HepG2 (cell line): ENCODE data around the gene CKAP2L. TPM values are rescaled to one million over a fixed set of nuclear protein-coding genes. Genes with fewer than 3 reads are reported as not detected.

ENCODE experiments used
- EED ChIP-seq: sonication (generic); formaldehyde crosslinking; IDR thresholded peaks from 2 replicates; pipeline ENCODE4 v1.5.0; 2020; ENCODE audit warnings: mild to moderate bottlenecking, missing genetic modification reagents
- HOXA7 ChIP-seq: sonication (generic); formaldehyde crosslinking; IDR thresholded peaks from 2 replicates; pipeline ENCODE4 v1.8.1; 2022; ENCODE audit warnings: mild to moderate bottlenecking, missing genetic modification reagents, moderate library complexity
- JARID2 ChIP-seq: sonication (generic); formaldehyde crosslinking; IDR thresholded peaks from 2 replicates; pipeline ENCODE4 v1.8.1; 2023; ENCODE audit warnings: missing genetic modification reagents, inconsistent platforms; ENCODE audit not compliant: insufficient replicate concordance
- MED8 ChIP-seq: sonication (generic); formaldehyde crosslinking; IDR thresholded peaks from 2 replicates; pipeline ENCODE4 v1.8.1; 2023; ENCODE audit warnings: mild to moderate bottlenecking, missing genetic modification reagents; ENCODE audit not compliant: insufficient replicate concordance
- MXI1 ChIP-seq: IDR thresholded peaks from 3 replicates; pipeline ENCODE4 v1.6.1; 2012; ENCODE audit warnings: low read depth, low read length, inconsistent platforms, borderline replicate concordance
- PBX2 ChIP-seq: IDR thresholded peaks from 2 replicates; pipeline ENCODE4 v1.6.1; 2016; ENCODE audit warnings: control low read depth
- PLSCR1 ChIP-seq: sonication (generic); formaldehyde crosslinking; IDR thresholded peaks from 2 replicates; pipeline ENCODE4 v1.5.0; 2020; ENCODE audit warnings: missing genetic modification reagents, mild to moderate bottlenecking, borderline replicate concordance
- PPARG ChIP-seq: conservative IDR thresholded peaks from 2 replicates; pipeline ENCODE4 v1.6.1; 2016; ENCODE audit warnings: missing biosample characterization, missing genetic modification reagents
- RARA ChIP-seq: IDR thresholded peaks from 2 replicates; pipeline ENCODE4 v1.6.1; 2016; ENCODE audit warnings: missing genetic modification reagents, missing compliant biosample characterization
- REPIN1 ChIP-seq: sonication (generic); formaldehyde crosslinking; IDR thresholded peaks from 2 replicates; pipeline ENCODE4 v1.8.0; 2022; ENCODE audit warnings: missing genetic modification reagents, low read depth, mild to moderate bottlenecking, borderline replicate concordance
- SALL1 ChIP-seq: sonication (generic); formaldehyde crosslinking; IDR thresholded peaks from 2 replicates; pipeline ENCODE4 v1.8.0; 2022; ENCODE audit warnings: mild to moderate bottlenecking, missing genetic modification reagents
- SETDB1 ChIP-seq: sonication (generic); formaldehyde crosslinking; IDR thresholded peaks from 2 replicates; pipeline ENCODE4 v1.5.1; 2020; ENCODE audit warnings: missing genetic modification reagents, mild to moderate bottlenecking, borderline replicate concordance
- SKI ChIP-seq: fragments of 450-650 bp; IDR thresholded peaks from one replicate; pipeline ENCODE4 v1.6.1; 2018; ENCODE audit warnings: mild to moderate bottlenecking; ENCODE audit not compliant: partially characterized antibody
- YEATS2 ChIP-seq: sonication (generic); formaldehyde crosslinking; IDR thresholded peaks from 2 replicates; pipeline ENCODE4 v1.4.0; 2020; ENCODE audit warnings: missing genetic modification reagents, borderline replicate concordance
- ZFP82 ChIP-seq: sonication (generic); formaldehyde crosslinking; IDR thresholded peaks from 2 replicates; pipeline ENCODE4 v1.5.1; 2020; ENCODE audit warnings: mild to moderate bottlenecking, missing genetic modification reagents, borderline replicate concordance
- ZMYM3 ChIP-seq: sonication (generic); formaldehyde crosslinking; IDR thresholded peaks from 2 replicates; pipeline ENCODE4 v1.5.1; 2020; ENCODE audit warnings: mild to moderate bottlenecking, missing genetic modification reagents
- ZMYM4 ChIP-seq: sonication (generic); formaldehyde crosslinking; IDR thresholded peaks from 2 replicates; pipeline ENCODE4 v1.8.1; 2023; ENCODE audit warnings: mild to moderate bottlenecking, missing genetic modification reagents
- ZNF17 ChIP-seq: sonication (generic); formaldehyde crosslinking; IDR thresholded peaks from 2 replicates; pipeline ENCODE4 v1.5.0; 2020; ENCODE audit warnings: mild to moderate bottlenecking, missing genetic modification reagents
- ZNF260 ChIP-seq: sonication (generic); formaldehyde crosslinking; IDR thresholded peaks from 2 replicates; pipeline ENCODE4 v1.4.0; 2020; ENCODE audit warnings: missing genetic modification reagents, low read depth, mild to moderate bottlenecking, borderline replicate concordance
- ZNF317 ChIP-seq: sonication (generic); formaldehyde crosslinking; IDR thresholded peaks from 2 replicates; pipeline ENCODE4 v1.5.0; 2020; ENCODE audit warnings: mild to moderate bottlenecking, missing genetic modification reagents
- ZNF580 ChIP-seq: IDR thresholded peaks from 2 replicates; pipeline ENCODE4 v1.6.1; 2016; ENCODE audit warnings: low read depth, borderline replicate concordance
- ZNF605 ChIP-seq: sonication (generic); formaldehyde crosslinking; IDR thresholded peaks from 2 replicates; pipeline ENCODE4 v1.8.0; 2022; ENCODE audit warnings: mild to moderate bottlenecking, missing genetic modification reagents
- ZNF782 ChIP-seq: sonication (generic); formaldehyde crosslinking; IDR thresholded peaks from 2 replicates; pipeline ENCODE4 v1.4.0; 2020; ENCODE audit warnings: missing genetic modification reagents, mild to moderate bottlenecking, borderline replicate concordance
- ZSCAN9 ChIP-seq: IDR thresholded peaks from 2 replicates; pipeline ENCODE4 v1.6.1; 2016; ENCODE audit warnings: borderline replicate concordance
- polyA plus RNA-seq, 8 experiments: library from polyadenylated mRNA; depleted of rRNA in 3 of 8; stranded (reverse) in 7 of 8; unstranded in 1 of 8; fragments of >200 nt; fragmentation: Illumina TruSeq in 4 of 8; extraction: Trizol in 4 of 8; gene quantifications; 2 replicates each; pipeline versions ENCODE4 v1.2.1 to v1.2.3, GENCODE V29; 2011 to 2016; ENCODE audit warnings: low read depth in 4 of 8, missing spikeins in 1 of 8, mixed read lengths in 1 of 8; ENCODE audit not compliant: insufficient read depth in 1 of 8
- total RNA-seq, 5 experiments: library from RNA; depleted of rRNA; stranded (reverse); fragments of >200 nt; fragmentation: Illumina TruSeq; extraction: Trizol; gene quantifications; 2 replicates each; pipeline ENCODE4 v1.2.3, GENCODE V29; 2016; ENCODE audit warnings: low read depth in 1 of 5

CKAP2L gene
- total and polyA plus RNA-seq, 2 of the 13 experiments (the other 11 are each of a cell fraction or from before 2014, with no cell fraction given): 7.1 to 9.5 TPM

GRCh38 chr2:112724591-112725525, 39.6 kb downstream of the CKAP2L start (continued):
- TF ChIP-seq PBX2 (CRISPR knock-in tag) (no peak), ZNF260 (CRISPR knock-in tag) (0 out of 2 replicates have a peak, but pooled peaks have one; percentile 30), ZNF580 (CRISPR knock-in tag) (0 out of 2 replicates have a peak, but pooled peaks have one; percentile 25), ZNF782 (CRISPR knock-in tag) (no peak), JARID2 (CRISPR knock-in tag) (peak; percentile 83), SETDB1 (CRISPR knock-in tag) (0 out of 2 replicates have a peak, but pooled peaks have one; percentile 34), MXI1 (peak; percentile 36; the same call in 1 of the 3 replicates), ZNF317 (0 out of 2 replicates have a peak, but pooled peaks have one; percentile 11), REPIN1 (0 out of 2 replicates have a peak, but pooled peaks have one; percentile 22), ZMYM4 (CRISPR knock-in tag) (peak; percentile 22; the same call in 1 of the 2 replicates), PLSCR1 (CRISPR knock-in tag) (no peak), YEATS2 (CRISPR knock-in tag) (0 out of 2 replicates have a peak, but pooled peaks have one; percentile 19), SKI (peak; percentile 19), HOXA7 (no peak), PPARG (CRISPR knock-in tag) (0 out of 2 replicates have a peak, but pooled peaks have one; percentile 16), ZMYM3 (no peak; the same call in 1 of the 2 replicates), ZNF605 (CRISPR knock-in tag) (no peak), ZNF17 (CRISPR knock-in tag) (no peak), RARA (CRISPR knock-in tag) (peak; percentile 42; the same call in 1 of the 2 replicates), MED8 (CRISPR knock-in tag) (no peak), EED (peak; percentile 91; the same call in 1 of the 2 replicates), SALL1 (CRISPR knock-in tag) (peak; percentile 52; the same call in 1 of the 2 replicates), ZSCAN9 (CRISPR knock-in tag) (0 out of 2 replicates have a peak, but pooled peaks have one; percentile 40), ZFP82 (CRISPR knock-in tag) (no peak)
